Measurements from ENCODE around the gene HIPK1.
"Not testable (repeated sequence)": the region's sequence is repeated elsewhere in the genome, so short reads cannot be mapped to it uniquely, and the experiment has no call there.

HIPK1 gene

DNA sequence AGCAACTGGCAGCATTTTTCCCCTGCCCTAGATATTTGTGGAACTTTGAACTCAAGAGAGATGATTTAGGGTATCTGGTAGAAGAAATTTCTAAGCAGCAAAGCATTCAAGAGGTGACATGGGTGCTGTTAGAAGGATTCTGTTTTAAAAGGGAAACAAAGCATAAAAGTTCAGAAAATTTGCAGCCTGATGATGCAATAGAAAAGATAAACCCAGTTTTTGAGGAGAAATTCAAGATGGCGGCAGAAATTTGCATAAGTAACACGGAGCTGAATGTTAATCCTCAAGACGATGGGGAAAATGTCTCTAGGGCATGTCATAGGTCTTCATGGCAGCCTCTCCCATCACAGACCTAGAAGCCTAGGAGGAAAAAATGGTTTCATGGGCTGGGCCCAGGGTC lies 90.6 kb downstream of the HIPK1 start:
- DNase-seq = not testable (repeated sequence)

DNA sequence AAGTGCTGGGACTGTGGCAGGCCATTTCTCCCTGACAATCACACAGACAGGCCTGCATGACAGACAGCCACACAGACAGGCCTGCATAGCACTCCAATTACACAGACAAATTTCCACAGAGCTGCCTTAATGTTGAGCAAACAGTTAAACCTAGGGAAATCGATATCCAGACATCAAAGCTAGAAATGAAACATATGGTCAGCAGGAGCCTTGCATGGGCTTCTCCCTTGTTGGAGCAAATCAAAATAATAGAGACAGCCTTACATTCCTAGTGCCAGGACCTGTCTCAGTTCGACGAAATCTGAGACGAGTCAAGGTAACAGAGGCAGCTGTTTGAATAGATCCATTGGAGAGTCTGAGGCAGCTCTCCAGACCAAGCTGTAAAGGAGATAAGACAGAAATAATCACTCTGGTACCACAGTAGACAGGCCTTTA lies 92.6 kb downstream of the HIPK1 start:
- no peak for DNase-seq

DNA sequence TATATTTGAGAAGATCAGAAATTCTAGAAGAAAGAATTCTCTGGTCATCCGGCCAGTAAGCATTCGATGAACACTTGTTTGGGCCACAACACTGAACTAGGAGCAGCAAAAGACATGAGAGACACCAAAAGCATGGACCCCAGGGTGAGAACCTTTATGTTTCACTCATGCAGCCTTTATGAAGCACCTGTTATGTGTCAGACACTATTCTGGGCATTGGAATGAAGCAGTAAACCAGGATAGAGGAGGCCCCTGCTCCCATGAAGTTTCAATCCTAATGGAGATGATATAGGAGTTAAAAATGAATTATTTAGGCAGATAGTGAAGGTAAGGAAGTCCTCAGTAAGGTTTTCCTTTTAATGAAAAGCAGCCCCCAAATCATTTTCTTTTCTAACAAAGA lies 93.8 kb downstream of the HIPK1 start:
- DNase-seq = no peak

DNA sequence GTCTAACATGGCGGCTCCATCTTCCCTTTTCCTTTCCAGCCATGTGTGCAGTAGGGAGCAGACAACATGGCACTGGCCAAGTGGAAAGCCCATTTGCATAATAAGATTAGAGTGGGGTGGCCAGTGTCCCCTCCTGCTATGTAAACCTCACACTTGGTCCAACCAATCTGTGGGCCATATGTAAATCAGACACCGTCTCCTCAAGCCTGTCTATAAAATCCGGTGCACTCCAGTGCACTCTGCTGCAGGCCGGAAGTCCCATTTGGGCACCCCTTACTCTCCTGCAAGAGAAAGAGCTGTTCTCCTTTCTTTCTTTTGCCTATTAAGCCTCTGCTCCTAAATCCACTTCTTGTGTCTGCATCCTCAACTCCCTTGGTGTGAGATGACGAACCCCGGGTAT lies 94.3 kb downstream of the HIPK1 start:
- DNase-seq = no peak

DNA sequence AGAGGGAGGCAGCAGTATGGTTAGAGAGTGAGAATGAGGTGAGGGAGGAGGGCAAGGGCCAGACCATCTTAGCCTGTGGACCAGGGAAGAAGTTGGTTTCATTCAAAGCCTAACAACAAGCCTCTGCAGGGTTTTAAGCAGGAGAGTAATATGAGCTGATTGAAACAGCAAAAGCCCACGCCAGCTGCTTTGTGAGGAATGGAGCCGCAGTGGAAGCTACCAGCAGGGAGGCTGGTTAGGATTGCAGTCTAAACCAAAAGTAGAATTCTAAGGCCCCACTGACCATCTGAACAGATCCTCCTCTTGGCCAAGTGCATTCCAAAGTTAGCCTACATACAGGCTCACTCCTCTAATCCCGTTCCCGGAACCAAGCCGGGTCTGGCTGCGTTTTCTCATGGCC lies 94.9 kb downstream of the HIPK1 start:
- no peak for DNase-seq

DNA sequence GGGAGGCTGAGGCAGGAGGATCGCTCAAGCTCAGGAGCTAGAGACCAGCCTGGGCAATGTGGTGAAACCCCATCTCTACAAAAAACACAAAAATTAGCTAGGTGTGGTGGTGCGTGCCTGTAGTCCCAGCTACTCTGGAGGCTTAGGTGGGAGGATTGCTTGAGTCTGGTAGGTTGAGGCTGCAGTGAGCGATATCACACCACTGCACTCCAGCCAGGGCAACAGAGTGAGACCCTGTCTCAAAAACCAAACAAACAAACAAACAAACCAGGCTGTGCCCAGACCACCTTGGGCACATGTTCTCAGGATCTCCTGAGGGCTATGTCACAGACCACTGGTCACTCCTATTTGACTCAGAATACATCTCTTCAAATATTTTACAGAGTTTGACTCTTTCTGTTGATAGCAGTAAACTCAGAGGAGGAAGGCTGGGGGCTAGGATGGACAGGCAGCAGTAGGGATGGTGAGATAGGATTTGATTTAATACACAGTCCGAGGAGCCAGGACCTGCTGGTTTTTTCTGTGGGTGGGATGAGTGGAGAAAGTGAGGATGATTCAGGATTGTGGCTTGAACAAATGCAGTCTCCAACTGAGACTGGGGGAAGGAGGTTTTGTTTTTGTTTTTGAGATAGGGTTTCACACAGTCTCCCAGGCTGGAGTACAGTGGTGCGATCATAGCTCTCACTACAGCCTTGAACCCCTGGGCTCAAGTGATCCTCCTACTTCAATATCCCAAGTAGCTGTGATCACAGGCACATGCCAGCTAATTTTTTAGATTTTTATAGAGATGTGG lies 96.7 kb downstream of the HIPK1 start:
- no peak for DNase-seq

DNA sequence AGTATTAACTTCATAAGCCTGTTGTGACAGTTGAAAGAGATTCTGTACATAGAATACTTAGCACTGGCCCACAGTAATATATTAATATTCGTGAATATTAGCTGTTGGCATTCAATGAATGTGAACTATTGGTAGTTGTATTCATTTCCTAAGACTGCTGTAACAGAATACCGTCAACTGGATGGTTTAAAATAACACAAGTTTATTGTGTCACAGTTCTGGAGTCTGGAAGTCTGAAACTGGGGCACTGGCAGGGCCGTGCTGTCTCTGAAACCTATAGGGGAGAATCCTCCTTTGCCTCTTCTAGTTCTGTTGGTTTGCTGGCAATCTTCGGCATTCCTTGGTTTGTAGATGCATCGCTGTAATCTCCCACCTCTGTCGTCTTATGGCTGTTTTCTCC lies 97.7 kb downstream of the HIPK1 start:
- DNase-seq = no peak

All from stimulated activated CD4-positive, alpha-beta T cell treated with anti-CD3 and anti-CD28 coated beads, Interleukin-12 subunit alpha, Interleukin-12 subunit beta, amount 100 ng/mL, for 4 hours (primary cell).